Measurements from ENCODE around the gene VASN. TPM values are rescaled to one million over a fixed set of nuclear protein-coding genes. Genes with fewer than 3 reads are reported as not detected.

The VASN gene
- total RNA-seq, 1 donor from 2014 or later = 0.67 TPM

DNA sequence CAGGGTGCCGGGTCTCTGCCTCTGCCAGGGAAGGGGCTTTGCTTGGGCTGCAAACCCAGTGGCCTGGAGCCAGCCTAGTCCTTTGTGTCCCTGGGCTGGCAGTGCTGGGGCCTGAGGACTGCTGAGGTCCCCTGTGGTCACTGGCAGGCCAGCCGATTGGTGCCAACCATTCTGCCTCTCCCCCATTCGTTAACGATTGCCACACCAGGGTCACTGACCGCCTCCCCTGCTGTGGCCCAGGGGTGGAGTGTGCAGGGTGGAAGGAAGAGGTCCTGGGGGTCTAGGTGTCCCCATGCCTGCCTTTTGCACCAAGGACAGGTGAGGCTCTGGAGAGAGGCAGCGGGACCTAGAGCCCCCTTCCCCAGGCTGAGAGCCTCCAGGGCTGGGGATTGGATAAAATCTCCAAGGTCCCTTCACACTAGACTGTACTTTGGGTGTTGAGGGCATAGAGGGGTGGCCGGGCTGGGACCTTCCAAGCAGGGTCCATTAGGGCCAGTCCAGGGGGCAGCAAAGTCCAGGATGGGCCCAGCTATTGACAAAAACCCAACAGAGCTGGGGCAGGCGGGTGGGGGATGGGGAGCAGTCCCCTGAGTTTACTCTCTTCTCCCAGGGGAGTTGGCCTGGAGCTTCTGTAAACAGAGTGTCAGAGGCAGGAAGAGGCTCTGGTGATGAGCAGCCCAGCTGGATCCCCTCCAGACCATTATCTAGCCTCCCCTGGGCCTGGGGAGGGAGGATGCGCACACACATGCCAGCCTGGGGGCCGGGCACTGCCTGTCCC is 1.1 kb downstream of the VASN start:
- Mint-ChIP-seq H3K4me3 (ENCODE audit: unreplicated experiment) (no peak overlapping the region), H3K4me1 (ENCODE audit: unreplicated experiment) (peaks cover 9% of the 10 kb centered on the region), H3K36me3 (ENCODE audit: low read depth, unreplicated experiment) (no peaks in the 10 kb centered on the region), H3K9me3 (ENCODE audit: unreplicated experiment) (no peaks in the 10 kb centered on the region), H3K27ac (ENCODE audit: unreplicated experiment) (no peak overlapping the region), H3K27me3 (ENCODE audit: unreplicated experiment) (peaks cover 1% of the 10 kb centered on the region)
- no peak for DNase-seq (ENCODE audit: low spot score)
- no peak for TF ChIP-seq CTCF (IDR thresholded peaks at IDR 0.05; ENCODE audit: unreplicated experiment)

DNA sequence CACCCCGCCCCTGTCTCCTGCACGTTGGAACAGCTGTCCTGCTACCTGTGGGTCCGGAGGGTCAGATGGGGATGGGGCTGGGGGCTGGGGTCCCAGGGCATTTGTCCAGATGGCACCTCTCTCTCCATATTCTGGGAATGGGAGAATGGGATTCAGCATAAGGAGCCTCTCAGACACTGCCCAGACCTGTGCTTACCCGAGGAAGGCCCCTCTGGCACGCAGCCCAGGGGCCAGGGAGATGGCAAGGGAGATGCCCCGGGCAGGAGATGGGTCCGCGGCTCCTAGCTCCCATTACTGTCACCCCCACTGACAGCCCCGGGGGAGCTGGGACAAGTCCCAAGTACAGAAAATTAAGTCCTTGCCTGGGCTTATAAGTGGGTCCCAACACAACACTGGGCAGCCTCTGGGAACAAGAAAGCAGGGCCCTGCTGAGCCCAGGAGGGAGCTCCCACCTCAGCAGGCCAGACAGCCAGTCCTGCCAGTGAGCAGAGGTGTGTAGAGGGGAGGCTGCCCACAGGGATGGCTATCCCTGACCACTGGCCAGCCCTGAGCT is 1.8 kb downstream of the VASN start:
- no peaks in the 10 kb centered on the region for H3K36me3 Mint-ChIP-seq (ENCODE audit: low read depth, unreplicated experiment)
- peaks cover 1% of the 10 kb centered on the region for H3K27me3 Mint-ChIP-seq (ENCODE audit: unreplicated experiment)
- peaks cover 12% of the 10 kb centered on the region for H3K4me1 Mint-ChIP-seq (ENCODE audit: unreplicated experiment)
- no peak for DNase-seq (ENCODE audit: low spot score)
- no peak overlapping the region for H3K27ac Mint-ChIP-seq (ENCODE audit: unreplicated experiment)
- H3K9me3 Mint-ChIP-seq (ENCODE audit: unreplicated experiment) = no peaks in the 10 kb centered on the region
- TF ChIP-seq CTCF (IDR thresholded peaks at IDR 0.05; ENCODE audit: unreplicated experiment) = no peak
- H3K4me3 Mint-ChIP-seq (ENCODE audit: unreplicated experiment) = no peak overlapping the region

DNA sequence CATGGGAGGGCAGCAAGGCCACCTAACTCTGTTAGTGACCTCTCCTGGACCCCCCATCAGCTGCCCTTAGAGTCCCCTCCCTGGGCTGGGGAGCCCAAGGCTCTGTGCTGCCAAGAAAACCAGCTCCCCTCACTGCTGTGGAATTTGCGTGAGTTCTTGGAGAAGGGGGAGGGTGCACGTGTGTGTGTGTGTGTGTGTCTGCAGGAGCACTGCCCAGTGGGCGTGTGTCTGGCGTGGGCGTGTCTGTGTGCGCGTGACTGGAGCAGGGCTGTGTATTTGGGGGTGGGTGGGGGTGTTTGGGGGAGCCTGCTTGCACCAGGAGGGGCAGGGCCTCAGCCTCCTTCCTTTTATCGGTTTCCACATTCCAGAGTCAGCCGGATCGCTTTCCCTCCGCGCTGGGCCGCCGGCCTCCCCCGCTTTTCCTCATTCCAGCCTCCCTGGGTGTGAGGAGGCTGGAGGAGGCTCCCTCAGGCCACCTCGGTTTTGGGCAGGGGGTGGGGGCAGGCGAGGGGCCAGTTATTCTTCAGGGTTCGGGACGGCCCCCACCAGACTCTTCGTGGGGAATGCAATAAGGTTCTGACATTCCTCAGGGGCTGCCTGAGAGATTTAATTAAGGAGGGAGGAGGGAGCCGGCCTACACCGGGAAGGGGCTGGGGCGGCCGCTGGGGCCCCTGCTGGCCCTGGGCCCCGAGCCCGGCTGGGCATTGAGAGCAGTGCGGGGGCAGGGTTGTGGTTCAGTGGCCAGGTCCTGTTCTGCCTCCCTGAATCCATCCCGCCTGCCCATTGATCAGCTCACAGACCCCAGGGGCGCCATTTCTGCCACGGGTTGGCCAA is 2.5 kb downstream of the VASN start:
- H3K27me3 Mint-ChIP-seq (ENCODE audit: unreplicated experiment) = peaks cover 3% of the 10 kb centered on the region
- no peaks in the 10 kb centered on the region for H3K36me3 Mint-ChIP-seq (ENCODE audit: low read depth, unreplicated experiment)
- TF ChIP-seq CTCF (IDR thresholded peaks at IDR 0.05; ENCODE audit: unreplicated experiment) = no peak
- H3K27ac Mint-ChIP-seq (ENCODE audit: unreplicated experiment) = no peak overlapping the region
- no peaks in the 10 kb centered on the region for H3K9me3 Mint-ChIP-seq (ENCODE audit: unreplicated experiment)
- DNase-seq (ENCODE audit: low spot score) = peak; percentile 45
- H3K4me3 Mint-ChIP-seq (ENCODE audit: unreplicated experiment) = no peak overlapping the region
- peaks cover 12% of the 10 kb centered on the region for H3K4me1 Mint-ChIP-seq (ENCODE audit: unreplicated experiment)

DNA sequence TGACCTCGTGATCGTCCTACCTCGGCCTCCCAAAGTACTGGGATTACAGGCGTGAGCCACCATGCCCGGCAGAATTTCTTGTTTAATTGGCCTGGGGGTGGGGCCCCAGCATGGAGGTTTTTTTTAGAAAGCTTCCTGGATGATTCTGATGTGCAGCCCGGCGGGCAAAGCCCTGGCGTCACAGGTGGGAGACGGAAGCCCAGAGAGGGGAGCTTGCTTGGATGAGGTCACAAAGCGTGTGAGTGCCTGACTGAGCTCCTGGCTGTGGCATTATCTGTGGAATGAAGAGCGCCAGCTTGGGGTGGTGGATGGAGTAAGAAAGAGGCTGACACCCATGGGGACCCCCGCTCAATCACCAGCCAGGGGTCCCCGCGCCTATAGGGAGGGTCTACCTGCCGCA is 4.1 kb downstream of the VASN start:
- TF ChIP-seq CTCF (IDR thresholded peaks at IDR 0.05; ENCODE audit: unreplicated experiment) = no peak
- H3K27ac Mint-ChIP-seq (ENCODE audit: unreplicated experiment) = no peak overlapping the region
- H3K36me3 Mint-ChIP-seq (ENCODE audit: low read depth, unreplicated experiment) = no peaks in the 10 kb centered on the region
- H3K9me3 Mint-ChIP-seq (ENCODE audit: unreplicated experiment) = no peaks in the 10 kb centered on the region
- peak overlapping the region; percentile 25 for H3K4me3 Mint-ChIP-seq (ENCODE audit: unreplicated experiment)
- peaks cover 4% of the 10 kb centered on the region for H3K27me3 Mint-ChIP-seq (ENCODE audit: unreplicated experiment)
- DNase-seq (ENCODE audit: low spot score) = no peak
- peaks cover 18% of the 10 kb centered on the region for H3K4me1 Mint-ChIP-seq (ENCODE audit: unreplicated experiment)

All from endothelial cell (in vitro differentiated cells).